ENCODE results near the gene OR10H3.
"Not testable (repeated sequence)": the region's sequence is repeated elsewhere in the genome, so short reads cannot be mapped to it uniquely, and the experiment has no call there.

The OR10H3 gene

GRCh38 chr19:15779756-15780476, 42.1 kb downstream of the OR10H3 start:
- DNase-seq: no peak

- DNase-seq: no peak
These were observed 43.0 kb downstream of the OR10H3 start for GRCh38 chr19:15780610-15781418.

GRCh38 chr19:15781661-15782060, 43.9 kb downstream of the OR10H3 start:
- DNase-seq: no peak

- no peak for DNase-seq
These were observed 44.4 kb downstream of the OR10H3 start for GRCh38 chr19:15782211-15782610.

GRCh38 chr19:15782896-15783295, 45.1 kb downstream of the OR10H3 start:
- DNase-seq: not testable (repeated sequence)

- no peak for DNase-seq
These were observed 49.9 kb downstream of the OR10H3 start, which contains the start of gene OR10H5 for GRCh38 chr19:15787611-15788155. Gene OR10H5, plus strand, starts transcription at chr19:15787661. Its CDS starts 6,388 bp downstream, at chr19:15794049.

- DNase-seq: no peak
These were observed 50.9 kb downstream of the OR10H3 start for GRCh38 chr19:15788594-15789270.

GRCh38 chr19:15790096-15790495, 52.3 kb downstream of the OR10H3 start:
- no peak for DNase-seq
